ENCODE data around the gene C4B. TPM values are rescaled to one million over a fixed set of nuclear protein-coding genes. Genes with fewer than 3 reads are reported as not detected.

Gene C4B
- total and polyA plus RNA-seq, 9 of the 15 experiments (the other 6 are each of a cell fraction or from before 2014, with no cell fraction given) = 0.32 to 8.8 (median 5.4) TPM

GRCh38 chr6:31967926-31968320 is 46.7 kb upstream of the C4B start (continued):
- TF ChIP-seq, protein P1, sequence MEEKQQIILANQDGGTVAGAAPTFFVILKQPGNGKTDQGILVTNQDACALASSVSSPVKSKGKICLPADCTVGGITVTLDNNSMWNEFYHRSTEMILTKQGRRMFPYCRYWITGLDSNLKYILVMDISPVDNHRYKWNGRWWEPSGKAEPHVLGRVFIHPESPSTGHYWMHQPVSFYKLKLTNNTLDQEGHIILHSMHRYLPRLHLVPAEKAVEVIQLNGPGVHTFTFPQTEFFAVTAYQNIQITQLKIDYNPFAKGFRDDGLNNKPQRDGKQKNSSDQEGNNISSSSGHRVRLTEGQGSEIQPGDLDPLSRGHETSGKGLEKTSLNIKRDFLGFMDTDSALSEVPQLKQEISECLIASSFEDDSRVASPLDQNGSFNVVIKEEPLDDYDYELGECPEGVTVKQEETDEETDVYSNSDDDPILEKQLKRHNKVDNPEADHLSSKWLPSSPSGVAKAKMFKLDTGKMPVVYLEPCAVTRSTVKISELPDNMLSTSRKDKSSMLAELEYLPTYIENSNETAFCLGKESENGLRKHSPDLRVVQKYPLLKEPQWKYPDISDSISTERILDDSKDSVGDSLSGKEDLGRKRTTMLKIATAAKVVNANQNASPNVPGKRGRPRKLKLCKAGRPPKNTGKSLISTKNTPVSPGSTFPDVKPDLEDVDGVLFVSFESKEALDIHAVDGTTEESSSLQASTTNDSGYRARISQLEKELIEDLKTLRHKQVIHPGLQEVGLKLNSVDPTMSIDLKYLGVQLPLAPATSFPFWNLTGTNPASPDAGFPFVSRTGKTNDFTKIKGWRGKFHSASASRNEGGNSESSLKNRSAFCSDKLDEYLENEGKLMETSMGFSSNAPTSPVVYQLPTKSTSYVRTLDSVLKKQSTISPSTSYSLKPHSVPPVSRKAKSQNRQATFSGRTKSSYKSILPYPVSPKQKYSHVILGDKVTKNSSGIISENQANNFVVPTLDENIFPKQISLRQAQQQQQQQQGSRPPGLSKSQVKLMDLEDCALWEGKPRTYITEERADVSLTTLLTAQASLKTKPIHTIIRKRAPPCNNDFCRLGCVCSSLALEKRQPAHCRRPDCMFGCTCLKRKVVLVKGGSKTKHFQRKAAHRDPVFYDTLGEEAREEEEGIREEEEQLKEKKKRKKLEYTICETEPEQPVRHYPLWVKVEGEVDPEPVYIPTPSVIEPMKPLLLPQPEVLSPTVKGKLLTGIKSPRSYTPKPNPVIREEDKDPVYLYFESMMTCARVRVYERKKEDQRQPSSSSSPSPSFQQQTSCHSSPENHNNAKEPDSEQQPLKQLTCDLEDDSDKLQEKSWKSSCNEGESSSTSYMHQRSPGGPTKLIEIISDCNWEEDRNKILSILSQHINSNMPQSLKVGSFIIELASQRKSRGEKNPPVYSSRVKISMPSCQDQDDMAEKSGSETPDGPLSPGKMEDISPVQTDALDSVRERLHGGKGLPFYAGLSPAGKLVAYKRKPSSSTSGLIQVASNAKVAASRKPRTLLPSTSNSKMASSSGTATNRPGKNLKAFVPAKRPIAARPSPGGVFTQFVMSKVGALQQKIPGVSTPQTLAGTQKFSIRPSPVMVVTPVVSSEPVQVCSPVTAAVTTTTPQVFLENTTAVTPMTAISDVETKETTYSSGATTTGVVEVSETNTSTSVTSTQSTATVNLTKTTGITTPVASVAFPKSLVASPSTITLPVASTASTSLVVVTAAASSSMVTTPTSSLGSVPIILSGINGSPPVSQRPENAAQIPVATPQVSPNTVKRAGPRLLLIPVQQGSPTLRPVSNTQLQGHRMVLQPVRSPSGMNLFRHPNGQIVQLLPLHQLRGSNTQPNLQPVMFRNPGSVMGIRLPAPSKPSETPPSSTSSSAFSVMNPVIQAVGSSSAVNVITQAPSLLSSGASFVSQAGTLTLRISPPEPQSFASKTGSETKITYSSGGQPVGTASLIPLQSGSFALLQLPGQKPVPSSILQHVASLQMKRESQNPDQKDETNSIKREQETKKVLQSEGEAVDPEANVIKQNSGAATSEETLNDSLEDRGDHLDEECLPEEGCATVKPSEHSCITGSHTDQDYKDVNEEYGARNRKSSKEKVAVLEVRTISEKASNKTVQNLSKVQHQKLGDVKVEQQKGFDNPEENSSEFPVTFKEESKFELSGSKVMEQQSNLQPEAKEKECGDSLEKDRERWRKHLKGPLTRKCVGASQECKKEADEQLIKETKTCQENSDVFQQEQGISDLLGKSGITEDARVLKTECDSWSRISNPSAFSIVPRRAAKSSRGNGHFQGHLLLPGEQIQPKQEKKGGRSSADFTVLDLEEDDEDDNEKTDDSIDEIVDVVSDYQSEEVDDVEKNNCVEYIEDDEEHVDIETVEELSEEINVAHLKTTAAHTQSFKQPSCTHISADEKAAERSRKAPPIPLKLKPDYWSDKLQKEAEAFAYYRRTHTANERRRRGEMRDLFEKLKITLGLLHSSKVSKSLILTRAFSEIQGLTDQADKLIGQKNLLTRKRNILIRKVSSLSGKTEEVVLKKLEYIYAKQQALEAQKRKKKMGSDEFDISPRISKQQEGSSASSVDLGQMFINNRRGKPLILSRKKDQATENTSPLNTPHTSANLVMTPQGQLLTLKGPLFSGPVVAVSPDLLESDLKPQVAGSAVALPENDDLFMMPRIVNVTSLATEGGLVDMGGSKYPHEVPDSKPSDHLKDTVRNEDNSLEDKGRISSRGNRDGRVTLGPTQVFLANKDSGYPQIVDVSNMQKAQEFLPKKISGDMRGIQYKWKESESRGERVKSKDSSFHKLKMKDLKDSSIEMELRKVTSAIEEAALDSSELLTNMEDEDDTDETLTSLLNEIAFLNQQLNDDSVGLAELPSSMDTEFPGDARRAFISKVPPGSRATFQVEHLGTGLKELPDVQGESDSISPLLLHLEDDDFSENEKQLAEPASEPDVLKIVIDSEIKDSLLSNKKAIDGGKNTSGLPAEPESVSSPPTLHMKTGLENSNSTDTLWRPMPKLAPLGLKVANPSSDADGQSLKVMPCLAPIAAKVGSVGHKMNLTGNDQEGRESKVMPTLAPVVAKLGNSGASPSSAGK (IDR thresholded peaks at IDR 0.05) = no peak
- TF ChIP-seq ZNF584 (CRISPR knock-in tag; IDR thresholded peaks at IDR 0.05; ENCODE audit: low read depth) = no peak
- TF ChIP-seq ZNF699 (CRISPR knock-in tag; IDR thresholded peaks at IDR 0.05; ENCODE audit: insufficient replicate concordance) = no peak
- no peak for TF ChIP-seq NEUROD1 (IDR thresholded peaks at IDR 0.05; ENCODE audit: borderline replicate concordance, low read depth, low read length, partially characterized antibody)
- no peak for TF ChIP-seq TEAD1 (CRISPR knock-in tag; IDR thresholded peaks at IDR 0.05)
- TF ChIP-seq PHTF2 (CRISPR knock-in tag; IDR thresholded peaks at IDR 0.05) = no peak
- TF ChIP-seq JUN (IDR thresholded peaks at IDR 0.05; ENCODE audit: borderline replicate concordance, low read depth, low read length) = no peak
- TF ChIP-seq JUN (CRISPR knock-in tag; IDR thresholded peaks at IDR 0.05; ENCODE audit: borderline replicate concordance) = no peak
- TF ChIP-seq ELF1 (tag; IDR thresholded peaks at IDR 0.05) = no peak

Measured in K562 (cell line).